Upper lobe of left lung (tissue), 6 donors: Measurements from ENCODE around the gene HSDL1. TPM values are rescaled to one million over a fixed set of nuclear protein-coding genes. Genes with fewer than 3 reads are reported as not detected.

Source experiments
- ATAC-seq, 2 donors: fragments of 200-7000 bp; cut with Tn5 transposase; one replicate each; pipeline ENCODE4 v1.9.1; 2022; ENCODE audit warnings: mild to moderate bottlenecking in 2 of 2, moderate library complexity in 2 of 2; ENCODE audit not compliant: low FRiP score in 2 of 2
- DNase-seq, 2 donors: peaks; one replicate each; pipeline ENCODE4 v3.0.0-alpha.2; 2019 to 2020
- H3K27ac ChIP-seq, 4 donors: fragments of 200-600 bp; sonication (generic); one replicate each; pipeline ENCODE4 v1.5.1; 2016 to 2019
- H3K27me3 ChIP-seq, 4 donors: fragments of 200-600 bp; sonication (generic); one replicate each; pipeline ENCODE4 v1.5.1; 2017 to 2019
- H3K36me3 ChIP-seq, 4 donors: fragments of 200-600 bp; sonication (generic); one replicate each; pipeline ENCODE4 v1.5.1; 2016 to 2019
- H3K4me1 ChIP-seq, 4 donors: fragments of 200-600 bp; sonication (generic); one replicate each; pipeline ENCODE4 v1.5.1; 2018 to 2019
- H3K4me3 ChIP-seq, 4 donors: fragments of 200-600 bp; sonication (generic); one replicate each; pipeline ENCODE4 v1.5.1; 2017 to 2019; ENCODE audit warnings: mild to moderate bottlenecking in 2 of 4, moderate library complexity in 1 of 4
- H3K9me3 ChIP-seq, 4 donors: fragments of 200-600 bp; sonication (generic); one replicate each; pipeline ENCODE4 v1.5.1; 2018 to 2019
- CTCF ChIP-seq, 6 experiments: fragments of 450-650 bp in 4 of 6; fragments of 200-600 bp in 2 of 6; sonication (generic) in 2 of 6; IDR thresholded peaks; one replicate each; pipeline ENCODE4 v1.5.1; 2016 to 2019; ENCODE audit warnings: antibody characterized with exemption in 6 of 6
- EP300 ChIP-seq, 4 donors: sonication (generic); formaldehyde crosslinking; IDR thresholded peaks; one replicate each; pipeline ENCODE4 v1.5.1; 2017; ENCODE audit warnings: antibody characterized with exemption in 4 of 4, control low read depth in 2 of 4
- POLR2A ChIP-seq, 4 donors: fragments of 450-650 bp; IDR thresholded peaks; one replicate each; pipeline ENCODE4 v1.5.1; 2016 to 2017; ENCODE audit warnings: antibody characterized with exemption in 4 of 4, mild to moderate bottlenecking in 2 of 4
- POLR2AphosphoS5 ChIP-seq, 2 donors: sonication (generic); formaldehyde crosslinking; IDR thresholded peaks; one replicate each; pipeline ENCODE4 v1.5.1; 2017; ENCODE audit warnings: antibody characterized with exemption in 2 of 2
- WGBS, 2 donors: methylation state at CpG; one replicate each; pipeline ENCODE4 v1.1.5; 2017 to 2018; 5-methylcytosine and 5-hydroxymethylcytosine counted together
- total RNA-seq, 6 donors: library from RNA; depleted of rRNA in 4 of 6; stranded (reverse); fragments of >200 nt in 4 of 6; gene quantifications; one replicate each; pipeline versions ENCODE4 v1.1.0 to v1.2.1, GENCODE V29; 2016 to 2021
- donor health status: DM: no; HTN: no; CAD: no; lungs with moderate emphysema.
- donor health status: DM: no; HTN: yes; CAD: no; lungs with severe emphysema.

Gene HSDL1
- total RNA-seq, 6 donors from 2014 or later = 7.2 to 25.7 (median 19.0) TPM

GRCh38 chr16:84166796-84167695 lies 22.1 kb upstream of the HSDL1 start:
- no peak for TF ChIP-seq POLR2AphosphoS5 (IDR thresholded peaks at IDR 0.05)
- no peak for TF ChIP-seq EP300 (IDR thresholded peaks at IDR 0.05)
- TF ChIP-seq POLR2A (IDR thresholded peaks at IDR 0.05) = no peak
- no peak for TF ChIP-seq CTCF (IDR thresholded peaks at IDR 0.05)
- DNase-seq (no peak), ATAC-seq (no peak)
- Histone ChIP-seq H3K27ac (no peak overlapping the region), H3K36me3 (no peaks in the 10 kb centered on the region), H3K27me3 (no peaks in the 10 kb centered on the region), H3K4me1 (no peaks in the 10 kb centered on the region), H3K4me3 (no peak overlapping the region), H3K9me3 (no peaks in the 10 kb centered on the region)
- 83% methylated on average over 11 to 13 of the region's 13 CpGs for WGBS, 2 donors

- no peak for DNase-seq
- WGBS, 2 donors = 91% methylated on average over 7 of the region's 7 CpGs
- no peaks in the 10 kb centered on the region for H3K36me3 ChIP-seq
These were observed 20.8 kb upstream of the HSDL1 start for GRCh38 chr16:84165746-84166145.

GRCh38 chr16:84161801-84162200 lies 16.8 kb upstream of the HSDL1 start:
- no peak overlapping the region for H3K27ac ChIP-seq
- ATAC-seq (no peak), DNase-seq (no peak)
- H3K27me3 ChIP-seq = no peaks in the 10 kb centered on the region
- H3K36me3 ChIP-seq = no peaks in the 10 kb centered on the region
- no peaks in the 10 kb centered on the region for H3K4me1 ChIP-seq
- WGBS, 2 donors = 57 to 67% methylated on average over 3 of the region's 3 CpGs
- no peaks in the 10 kb centered on the region for H3K9me3 ChIP-seq
- H3K4me3 ChIP-seq = no peak overlapping the region
- TF ChIP-seq CTCF (IDR thresholded peaks at IDR 0.05) (no peak), EP300 (IDR thresholded peaks at IDR 0.05) (no peak), POLR2AphosphoS5 (IDR thresholded peaks at IDR 0.05) (no peak), POLR2A (IDR thresholded peaks at IDR 0.05) (no peak)

More at GRCh38 chr16:84165746-84166145, 20.8 kb upstream of the HSDL1 start:
- H3K27me3 ChIP-seq = no peaks in the 10 kb centered on the region
- ATAC-seq = no peak
- no peak overlapping the region for H3K4me3 ChIP-seq
- H3K9me3 ChIP-seq = no peaks in the 10 kb centered on the region
- TF ChIP-seq POLR2A (IDR thresholded peaks at IDR 0.05) (no peak), EP300 (IDR thresholded peaks at IDR 0.05) (no peak), POLR2AphosphoS5 (IDR thresholded peaks at IDR 0.05) (no peak), CTCF (IDR thresholded peaks at IDR 0.05) (no peak)
- H3K27ac ChIP-seq = no peak overlapping the region
- H3K4me1 ChIP-seq = no peaks in the 10 kb centered on the region

DNA sequence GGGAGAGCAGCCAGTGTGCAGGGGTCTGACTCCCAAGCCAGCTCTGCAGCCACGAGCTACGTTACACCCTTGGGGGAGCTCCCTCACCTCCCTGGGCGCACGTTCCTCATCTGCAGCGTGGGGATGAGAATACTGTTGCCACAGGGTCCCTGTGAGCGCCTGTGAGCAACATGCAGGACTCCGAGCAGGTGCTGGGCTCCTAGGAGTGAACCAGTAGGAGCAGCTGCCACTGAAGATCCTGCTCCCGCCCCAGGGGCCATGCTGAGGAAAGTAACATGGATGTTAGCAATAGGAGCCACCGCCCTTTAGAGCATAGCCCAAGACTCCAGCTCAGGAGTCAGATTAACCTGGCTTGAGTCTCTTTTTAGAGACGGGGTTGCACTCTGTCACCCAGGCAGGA lies 16.1 kb upstream of the HSDL1 start:
- H3K9me3 ChIP-seq = no peaks in the 10 kb centered on the region
- WGBS, 2 donors = 80 to 81% methylated on average over 2 to 10 of the region's 10 CpGs
- no peaks in the 10 kb centered on the region for H3K4me1 ChIP-seq
- no peaks in the 10 kb centered on the region for H3K36me3 ChIP-seq
- H3K27ac ChIP-seq = no peak overlapping the region
- DNase-seq (no peak), ATAC-seq (no peak)
- no peaks in the 10 kb centered on the region for H3K27me3 ChIP-seq
- H3K4me3 ChIP-seq = no peak overlapping the region
- TF ChIP-seq EP300 (IDR thresholded peaks at IDR 0.05) (no peak), POLR2AphosphoS5 (IDR thresholded peaks at IDR 0.05) (no peak), POLR2A (IDR thresholded peaks at IDR 0.05) (no peak), CTCF (IDR thresholded peaks at IDR 0.05) (no peak)

- Histone ChIP-seq H3K4me3 (no peak overlapping the region), H3K27ac (no peak overlapping the region), H3K27me3 (no peaks in the 10 kb centered on the region), H3K9me3 (no peaks in the 10 kb centered on the region), H3K4me1 (no peaks in the 10 kb centered on the region), H3K36me3 (no peaks in the 10 kb centered on the region)
- no peak for ATAC-seq
- DNase-seq = no peak
- WGBS, 2 donors = 45 to 49% methylated on average over 1 of the region's 1 CpG
- TF ChIP-seq POLR2AphosphoS5 (IDR thresholded peaks at IDR 0.05) (no peak), EP300 (IDR thresholded peaks at IDR 0.05) (no peak), CTCF (IDR thresholded peaks at IDR 0.05) (no peak), POLR2A (IDR thresholded peaks at IDR 0.05) (no peak)
These were observed 14.8 kb upstream of the HSDL1 start for GRCh38 chr16:84159800-84160199.
